Esophagus squamous epithelium (tissue), 4 donors: ENCODE measurements around the gene GPR137B.

Source experiments
- CTCF ChIP-seq, 6 experiments: fragments of 450-650 bp in 4 of 6; fragments of 200-600 bp in 2 of 6; sonication (generic) in 2 of 6; IDR thresholded peaks; one replicate each; pipeline ENCODE4 v1.5.1; 2016 to 2019; ENCODE audit warnings: antibody characterized with exemption in 6 of 6, mild to moderate bottlenecking in 4 of 6, moderate library complexity in 4 of 6
- POLR2A ChIP-seq, 4 donors: fragments of 450-650 bp; IDR thresholded peaks; one replicate each; pipeline ENCODE4 v1.6.1; 2017; ENCODE audit warnings: antibody characterized with exemption in 4 of 4, mild to moderate bottlenecking in 4 of 4, moderate library complexity in 3 of 4

GRCh38 chr1:236206548-236206947, 64.2 kb downstream of the GPR137B start:
- TF ChIP-seq POLR2A (IDR thresholded peaks at IDR 0.05) (no peak), CTCF (IDR thresholded peaks at IDR 0.05) (no peak)
